MM.1S (cell line): ENCODE results near the gene IQCK.
"Not testable (repeated sequence)": the region's sequence is repeated elsewhere in the genome, so short reads cannot be mapped to it uniquely, and the experiment has no call there.

ENCODE experiments used
- CTCF ChIP-seq: fragments of 300-600 bp; sonication (generic); IDR thresholded peaks from 2 replicates; pipeline ENCODE4 v1.5.1; 2016; ENCODE audit warnings: antibody characterized with exemption, low read length, mixed read lengths
- EZH2 ChIP-seq: fragments of 300-600 bp; sonication (generic); optimal IDR thresholded peaks from 2 replicates; pipeline ENCODE3; 2017; ENCODE audit warnings: low read depth, mild to moderate bottlenecking, antibody characterized with exemption, low read length, mixed read lengths

- not testable (repeated sequence) for TF ChIP-seq EZH2, CTCF
Measured at GRCh38 chr16:19801824-19802223, 83.8 kb downstream of the IQCK start.
